OCI-LY7 (cell line): ENCODE measurements around the gene BDKRB1. TPM values are rescaled to one million over a fixed set of nuclear protein-coding genes. Genes with fewer than 3 reads are reported as not detected.

ENCODE experiments used
- BruUV-seq: library from RNA; stranded (reverse); fragments of 400-500 nt; replicated peaks from 2 replicates; lab custom pipeline; 2021; lab: Mats Ljungman, UMichigan
- CTCF ChIA-PET: fragments of 300-600 bp; sonication (Branson Sonifier 250); formaldehyde crosslinking; loops from one replicate; lab custom pipeline; 2022; ENCODE audit warnings: antibody characterized with exemption; ENCODE audit not compliant: unreplicated experiment; lab: Charles Lee
- POLR2A ChIA-PET: fragments of 300-600 bp; sonication (Branson Sonifier 250); formaldehyde crosslinking; loops from one replicate; lab custom pipeline; 2022; ENCODE audit warnings: antibody characterized with exemption; lab: Charles Lee
- DNase-seq: peaks from one replicate; pipeline ENCODE4 v3.0.0-alpha.2; 2015; ENCODE audit warnings: low spot score
- H2AFZ ChIP-seq: fragments of 200-600 bp; sonication (generic), shearing (Covaris generic); 2 replicates; pipeline ENCODE4 v1.6.1; 2014; ENCODE audit warnings: mild to moderate bottlenecking, antibody characterized with exemption, low read length, moderate library complexity
- H3K27ac ChIP-seq: fragments of 200-600 bp; sonication (generic); 2 replicates; pipeline ENCODE4 v1.5.1; 2014; ENCODE audit warnings: mixed run types, low read depth, mild to moderate bottlenecking, moderate library complexity, low read length, inconsistent platforms; ENCODE audit not compliant: poor library complexity, severe bottlenecking
- H3K36me3 ChIP-seq: fragments of 200-600 bp; sonication (generic); 2 replicates; pipeline ENCODE4 v1.6.1; 2014; ENCODE audit warnings: mild to moderate bottlenecking, antibody characterized with exemption, low read length, moderate library complexity, mixed read lengths; ENCODE audit not compliant: insufficient read depth
- H3K4me1 ChIP-seq: fragments of 200-600 bp; sonication (generic); 2 replicates; pipeline ENCODE4 v1.5.1; 2014; ENCODE audit warnings: mild to moderate bottlenecking, low read length; ENCODE audit not compliant: insufficient read depth, poor library complexity, severe bottlenecking
- H3K4me2 ChIP-seq: fragments of 200-600 bp; sonication (generic); 2 replicates; pipeline ENCODE4 v1.6.1; 2014; ENCODE audit warnings: mild to moderate bottlenecking, low read length
- H3K4me3 ChIP-seq: fragments of 200-600 bp; sonication (generic); 2 replicates; pipeline ENCODE4 v1.5.1; 2014; ENCODE audit warnings: mild to moderate bottlenecking, low read depth, low read length; ENCODE audit not compliant: poor library complexity, severe bottlenecking
- H3K79me2 ChIP-seq: fragments of 200-600 bp; sonication (generic); 2 replicates; pipeline ENCODE4 v1.6.1; 2016; ENCODE audit warnings: low read depth, mild to moderate bottlenecking, low read length, moderate library complexity, mixed read lengths; ENCODE audit not compliant: insufficient read depth
- H3K9me2 ChIP-seq: fragments of 200-600 bp; sonication (generic); 2 replicates; pipeline ENCODE4 v1.6.1; 2016; ENCODE audit warnings: mild to moderate bottlenecking, low read length, mixed read lengths; ENCODE audit not compliant: insufficient read depth
- H3K9me3 ChIP-seq: fragments of 200-600 bp; sonication (generic); 2 replicates; pipeline ENCODE4 v1.6.1; 2014; ENCODE audit warnings: mild to moderate bottlenecking, mixed run types, low read length, mixed read lengths
- H4K20me1 ChIP-seq: fragments of 200-600 bp; sonication (generic); 2 replicates; pipeline ENCODE4 v1.6.1; 2014; ENCODE audit warnings: mild to moderate bottlenecking, antibody characterized with exemption, low read length, moderate library complexity, mixed read lengths; ENCODE audit not compliant: insufficient read depth
- EZH2phosphoT487 ChIP-seq: fragments of 200-600 bp; sonication (generic); IDR thresholded peaks from 2 replicates; pipeline ENCODE4 v1.6.1; 2018; ENCODE audit warnings: low read depth, borderline replicate concordance, mild to moderate bottlenecking, mixed run types, antibody characterized with exemption, low read length, moderate library complexity, mixed read lengths
- intact Hi-C: fragments of 100-400 bp; cut with micrococcal nuclease; formaldehyde crosslinking; loops from one replicate; pipeline ENCODE4 v1.10.0; 2022; ENCODE audit not compliant: unreplicated experiment
- total RNA-seq, 2 experiments: library from RNA; depleted of rRNA in 1 of 2; stranded (reverse); fragments of >200 nt in 1 of 2; shearing (Covaris generic) in 1 of 2; gene quantifications; 2 replicates each; pipeline ENCODE4 v1.2.3, GENCODE V29; 2014 to 2022
- TF ChIP-seq, protein P1 (sequence below): fragments of 200-600 bp; sonication (generic); conservative IDR thresholded peaks from 2 replicates; pipeline ENCODE4 v1.5.1; 2014; ENCODE audit warnings: mild to moderate bottlenecking, antibody characterized with exemption, low read length, moderate library complexity, mixed read lengths

Gene BDKRB1
- total RNA-seq, 2 experiments from 2014 or later: not detected

- no peaks in the 10 kb centered on the region for H3K9me2 ChIP-seq
- POLR2A ChIA-PET: no interaction called here
- H4K20me1 ChIP-seq: no peaks in the 10 kb centered on the region
- no peak overlapping the region for H3K4me2 ChIP-seq
- intact Hi-C loops: no loop called here
- H3K27ac ChIP-seq: no peak overlapping the region
- no peak overlapping the region for H2AFZ ChIP-seq
- no peaks in the 10 kb centered on the region for H3K79me2 ChIP-seq
- TF ChIP-seq, protein P1, sequence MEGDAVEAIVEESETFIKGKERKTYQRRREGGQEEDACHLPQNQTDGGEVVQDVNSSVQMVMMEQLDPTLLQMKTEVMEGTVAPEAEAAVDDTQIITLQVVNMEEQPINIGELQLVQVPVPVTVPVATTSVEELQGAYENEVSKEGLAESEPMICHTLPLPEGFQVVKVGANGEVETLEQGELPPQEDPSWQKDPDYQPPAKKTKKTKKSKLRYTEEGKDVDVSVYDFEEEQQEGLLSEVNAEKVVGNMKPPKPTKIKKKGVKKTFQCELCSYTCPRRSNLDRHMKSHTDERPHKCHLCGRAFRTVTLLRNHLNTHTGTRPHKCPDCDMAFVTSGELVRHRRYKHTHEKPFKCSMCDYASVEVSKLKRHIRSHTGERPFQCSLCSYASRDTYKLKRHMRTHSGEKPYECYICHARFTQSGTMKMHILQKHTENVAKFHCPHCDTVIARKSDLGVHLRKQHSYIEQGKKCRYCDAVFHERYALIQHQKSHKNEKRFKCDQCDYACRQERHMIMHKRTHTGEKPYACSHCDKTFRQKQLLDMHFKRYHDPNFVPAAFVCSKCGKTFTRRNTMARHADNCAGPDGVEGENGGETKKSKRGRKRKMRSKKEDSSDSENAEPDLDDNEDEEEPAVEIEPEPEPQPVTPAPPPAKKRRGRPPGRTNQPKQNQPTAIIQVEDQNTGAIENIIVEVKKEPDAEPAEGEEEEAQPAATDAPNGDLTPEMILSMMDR: no peak
- TF ChIP-seq EZH2phosphoT487: no peak
- H3K36me3 ChIP-seq: no peaks in the 10 kb centered on the region
- H3K9me3 ChIP-seq: no peaks in the 10 kb centered on the region
- H3K4me1 ChIP-seq: no peaks in the 10 kb centered on the region
- BruUV-seq: no TSS peak
- DNase-seq: no peak
- no peak overlapping the region for H3K4me3 ChIP-seq
- CTCF ChIA-PET: no interaction called here
Observed at GRCh38 chr14:96225745-96226151, 30.3 kb upstream of the BDKRB1 start.

- TF ChIP-seq, protein P1: no peak
- no peak for TF ChIP-seq EZH2phosphoT487
- CTCF ChIA-PET: no interaction called here
Observed at GRCh38 chr14:96227428-96227827, 28.6 kb upstream of the BDKRB1 start.

GRCh38 chr14:96229315-96229714 lies 26.7 kb upstream of the BDKRB1 start:
- H3K9me3 ChIP-seq: no peaks in the 10 kb centered on the region
- H3K4me1 ChIP-seq: no peaks in the 10 kb centered on the region
- H3K27ac ChIP-seq: no peak overlapping the region
- DNase-seq: no peak
- intact Hi-C loops: no loop called here
- H4K20me1 ChIP-seq: no peaks in the 10 kb centered on the region
- ChIA-PET CTCF (no interaction called here), POLR2A (no interaction called here)
- no peak overlapping the region for H3K4me3 ChIP-seq
- no peak overlapping the region for H3K4me2 ChIP-seq
- no peaks in the 10 kb centered on the region for H3K9me2 ChIP-seq
- H3K79me2 ChIP-seq: no peaks in the 10 kb centered on the region
- H3K36me3 ChIP-seq: no peaks in the 10 kb centered on the region
- no peak for TF ChIP-seq EZH2phosphoT487
- TF ChIP-seq, protein P1: no peak
- no TSS peak for BruUV-seq
- H2AFZ ChIP-seq: no peak overlapping the region

More at GRCh38 chr14:96227428-96227827, 28.6 kb upstream of the BDKRB1 start:
- Histone ChIP-seq H3K4me3 (no peak overlapping the region), H3K79me2 (no peaks in the 10 kb centered on the region), H3K4me1 (no peaks in the 10 kb centered on the region), H2AFZ (no peak overlapping the region), H3K9me2 (no peaks in the 10 kb centered on the region), H3K36me3 (no peaks in the 10 kb centered on the region), H3K9me3 (no peaks in the 10 kb centered on the region), H3K27ac (no peak overlapping the region), H3K4me2 (no peak overlapping the region), H4K20me1 (no peaks in the 10 kb centered on the region)
- DNase-seq: no peak
- intact Hi-C loops: no loop called here
- POLR2A ChIA-PET: no interaction called here
- no TSS peak for BruUV-seq
